HCT116 (cell line): ENCODE measurements around the gene TRMT61B.

Source experiments
- CBX3 ChIP-seq: IDR thresholded peaks from 2 replicates; pipeline ENCODE4 v1.6.1; 2012; ENCODE audit warnings: low read depth
- CEBPB ChIP-seq: IDR thresholded peaks from 2 replicates; pipeline ENCODE4 v1.6.1; 2012; ENCODE audit warnings: low read depth
- EGR1 ChIP-seq: IDR thresholded peaks from 2 replicates; pipeline ENCODE4 v1.6.1; 2012; ENCODE audit warnings: low read depth
- ELF1 ChIP-seq: IDR thresholded peaks from 2 replicates; pipeline ENCODE4 v1.6.1; 2012; ENCODE audit warnings: low read depth, borderline replicate concordance
- EZH2 ChIP-seq: fragments of 200-600 bp; sonication (generic); IDR thresholded peaks from 2 replicates; pipeline ENCODE4 v1.6.1; 2017; ENCODE audit warnings: antibody characterized with exemption, mixed run types
- POLR2A ChIP-seq: IDR thresholded peaks from 2 replicates; pipeline ENCODE4 v1.7.0; 2011; ENCODE audit warnings: borderline replicate concordance; ENCODE audit not compliant: insufficient read depth, insufficient read length; ENCODE audit errors: extremely low read depth
- POLR2AphosphoS5 ChIP-seq: IDR thresholded peaks from 2 replicates; pipeline ENCODE4 v1.6.1; 2011; ENCODE audit warnings: mild to moderate bottlenecking, low read depth, low read length, moderate library complexity
- SIN3A ChIP-seq: IDR thresholded peaks from 2 replicates; pipeline ENCODE4 v1.6.1; 2012; ENCODE audit warnings: low read depth
- SP1 ChIP-seq: IDR thresholded peaks from 2 replicates; pipeline ENCODE4 v1.6.1; 2012; ENCODE audit warnings: low read depth
- SRF ChIP-seq: IDR thresholded peaks from 2 replicates; pipeline ENCODE4 v1.6.1; 2012; ENCODE audit warnings: low read depth
- ZNF274 ChIP-seq: fragments of 200-500 bp; sonication (Bioruptor generic); IDR thresholded peaks from 2 replicates; pipeline ENCODE4 v1.6.1; 2014; ENCODE audit warnings: mild to moderate bottlenecking, low read depth, low read length, inconsistent platforms
- TF ChIP-seq, protein P1 (sequence below), 3 experiments: fragments of 200-600 bp in 1 of 3; sonication (generic) in 1 of 3; IDR thresholded peaks in 2 of 3; conservative IDR thresholded peaks in 1 of 3; 2 replicates each; pipeline ENCODE4 v1.5.1; 2012 to 2017; ENCODE audit warnings: low read depth in 2 of 3, low read length in 2 of 3, antibody characterized with exemption in 1 of 3, borderline replicate concordance in 1 of 3, control low read depth in 1 of 3, mild to moderate bottlenecking in 1 of 3, mixed read lengths in 1 of 3, mixed run types in 1 of 3, moderate library complexity in 1 of 3; ENCODE audit not compliant: insufficient read depth in 1 of 3
- TF ChIP-seq, protein P2 (sequence below): IDR thresholded peaks from 2 replicates; pipeline ENCODE4 v1.6.1; 2012; ENCODE audit warnings: low read depth
- TF ChIP-seq, protein P3 (sequence below): IDR thresholded peaks from 2 replicates; pipeline ENCODE4 v1.6.1; 2012

DNA sequence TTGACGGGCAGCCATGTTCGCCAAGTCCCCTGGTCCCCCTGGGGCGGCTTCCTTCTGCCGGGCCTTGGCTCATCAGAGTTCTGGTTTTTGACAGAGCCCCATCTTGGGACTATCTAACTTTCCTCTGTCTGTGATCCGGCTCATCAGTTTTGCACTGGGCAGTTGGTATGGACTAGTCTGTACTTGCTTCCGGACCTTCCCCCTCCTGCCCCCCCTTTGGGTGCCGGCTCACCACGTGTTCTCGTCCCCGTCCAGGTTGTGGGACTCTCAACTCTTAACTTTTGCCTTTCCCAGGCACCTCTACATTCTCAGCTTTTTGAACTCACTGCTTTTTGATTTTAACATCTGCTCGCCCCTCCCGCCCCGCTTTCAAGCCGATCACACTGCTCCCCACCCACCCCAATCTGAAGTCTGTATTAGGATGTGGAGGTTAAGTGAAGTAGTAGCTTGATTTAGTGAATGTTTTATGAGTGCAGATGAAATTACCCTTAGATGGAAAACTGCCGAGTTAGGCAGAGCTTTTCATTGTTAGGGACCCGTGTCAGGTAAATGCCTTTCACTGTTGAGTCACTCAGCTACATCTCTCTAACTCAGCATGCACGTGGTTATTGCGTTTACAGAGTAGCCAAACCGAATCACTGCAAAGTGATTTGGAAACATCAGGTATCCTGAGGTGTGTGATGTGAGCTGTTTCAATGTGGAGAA, 25.2 kb upstream of the TRMT61B start:
- TF ChIP-seq, protein P1, sequence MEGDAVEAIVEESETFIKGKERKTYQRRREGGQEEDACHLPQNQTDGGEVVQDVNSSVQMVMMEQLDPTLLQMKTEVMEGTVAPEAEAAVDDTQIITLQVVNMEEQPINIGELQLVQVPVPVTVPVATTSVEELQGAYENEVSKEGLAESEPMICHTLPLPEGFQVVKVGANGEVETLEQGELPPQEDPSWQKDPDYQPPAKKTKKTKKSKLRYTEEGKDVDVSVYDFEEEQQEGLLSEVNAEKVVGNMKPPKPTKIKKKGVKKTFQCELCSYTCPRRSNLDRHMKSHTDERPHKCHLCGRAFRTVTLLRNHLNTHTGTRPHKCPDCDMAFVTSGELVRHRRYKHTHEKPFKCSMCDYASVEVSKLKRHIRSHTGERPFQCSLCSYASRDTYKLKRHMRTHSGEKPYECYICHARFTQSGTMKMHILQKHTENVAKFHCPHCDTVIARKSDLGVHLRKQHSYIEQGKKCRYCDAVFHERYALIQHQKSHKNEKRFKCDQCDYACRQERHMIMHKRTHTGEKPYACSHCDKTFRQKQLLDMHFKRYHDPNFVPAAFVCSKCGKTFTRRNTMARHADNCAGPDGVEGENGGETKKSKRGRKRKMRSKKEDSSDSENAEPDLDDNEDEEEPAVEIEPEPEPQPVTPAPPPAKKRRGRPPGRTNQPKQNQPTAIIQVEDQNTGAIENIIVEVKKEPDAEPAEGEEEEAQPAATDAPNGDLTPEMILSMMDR (IDR thresholded peaks at IDR 0.05 in 2 of 3, conservative IDR thresholded peaks at IDR 0.05 in 1 of 3; ENCODE audit: borderline replicate concordance in 1 of 3, insufficient read depth in 1 of 3, low read depth in 2 of 3, low read length in 2 of 3), result no peak
- no peak for TF ChIP-seq POLR2A
- TF ChIP-seq, protein P2, sequence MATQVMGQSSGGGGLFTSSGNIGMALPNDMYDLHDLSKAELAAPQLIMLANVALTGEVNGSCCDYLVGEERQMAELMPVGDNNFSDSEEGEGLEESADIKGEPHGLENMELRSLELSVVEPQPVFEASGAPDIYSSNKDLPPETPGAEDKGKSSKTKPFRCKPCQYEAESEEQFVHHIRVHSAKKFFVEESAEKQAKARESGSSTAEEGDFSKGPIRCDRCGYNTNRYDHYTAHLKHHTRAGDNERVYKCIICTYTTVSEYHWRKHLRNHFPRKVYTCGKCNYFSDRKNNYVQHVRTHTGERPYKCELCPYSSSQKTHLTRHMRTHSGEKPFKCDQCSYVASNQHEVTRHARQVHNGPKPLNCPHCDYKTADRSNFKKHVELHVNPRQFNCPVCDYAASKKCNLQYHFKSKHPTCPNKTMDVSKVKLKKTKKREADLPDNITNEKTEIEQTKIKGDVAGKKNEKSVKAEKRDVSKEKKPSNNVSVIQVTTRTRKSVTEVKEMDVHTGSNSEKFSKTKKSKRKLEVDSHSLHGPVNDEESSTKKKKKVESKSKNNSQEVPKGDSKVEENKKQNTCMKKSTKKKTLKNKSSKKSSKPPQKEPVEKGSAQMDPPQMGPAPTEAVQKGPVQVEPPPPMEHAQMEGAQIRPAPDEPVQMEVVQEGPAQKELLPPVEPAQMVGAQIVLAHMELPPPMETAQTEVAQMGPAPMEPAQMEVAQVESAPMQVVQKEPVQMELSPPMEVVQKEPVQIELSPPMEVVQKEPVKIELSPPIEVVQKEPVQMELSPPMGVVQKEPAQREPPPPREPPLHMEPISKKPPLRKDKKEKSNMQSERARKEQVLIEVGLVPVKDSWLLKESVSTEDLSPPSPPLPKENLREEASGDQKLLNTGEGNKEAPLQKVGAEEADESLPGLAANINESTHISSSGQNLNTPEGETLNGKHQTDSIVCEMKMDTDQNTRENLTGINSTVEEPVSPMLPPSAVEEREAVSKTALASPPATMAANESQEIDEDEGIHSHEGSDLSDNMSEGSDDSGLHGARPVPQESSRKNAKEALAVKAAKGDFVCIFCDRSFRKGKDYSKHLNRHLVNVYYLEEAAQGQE, result no peak
- TF ChIP-seq SP1, result no peak; the same call in 1 of the 2 replicates
- no peak for TF ChIP-seq SRF
- TF ChIP-seq EGR1, result no peak
- TF ChIP-seq POLR2AphosphoS5, result no peak
- TF ChIP-seq EZH2, result no peak
- TF ChIP-seq CEBPB, result no peak
- TF ChIP-seq ZNF274, result no peak
- TF ChIP-seq SIN3A, result peak; percentile 51; the same call in 1 of the 2 replicates
- TF ChIP-seq, protein P3, sequence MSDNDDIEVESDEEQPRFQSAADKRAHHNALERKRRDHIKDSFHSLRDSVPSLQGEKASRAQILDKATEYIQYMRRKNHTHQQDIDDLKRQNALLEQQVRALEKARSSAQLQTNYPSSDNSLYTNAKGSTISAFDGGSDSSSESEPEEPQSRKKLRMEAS, result peak; percentile 90
- TF ChIP-seq ELF1, result no peak
- TF ChIP-seq CBX3, result no peak
